Heart left ventricle (tissue), 16 donors: ENCODE measurements around the gene BICD2. TPM values are rescaled to one million over a fixed set of nuclear protein-coding genes. Genes with fewer than 3 reads are reported as not detected.

Experiments used
- ATAC-seq, 4 donors: fragments of 200-7000 bp; cut with Tn5 transposase; one replicate each; pipeline ENCODE4 v1.9.1; 2020 to 2022; ENCODE audit warnings: moderate library complexity in 4 of 4, mild to moderate bottlenecking in 3 of 4, moderate number of reproducible peaks in 1 of 4
- DNase-seq, 5 donors: peaks; one replicate each; pipeline ENCODE4 v3.0.0-alpha.2; 2020
- H3K27ac ChIP-seq, 12 donors: fragments of 200-600 bp; sonication (generic) in 4 of 12; one replicate each; pipeline versions ENCODE4 v1.5.0 to v1.8.0; 2016 to 2022; ENCODE audit warnings: mild to moderate bottlenecking in 2 of 12
- H3K27me3 ChIP-seq, 9 donors: fragments of 200-600 bp; sonication (generic) in 2 of 9; one replicate each; pipeline versions ENCODE4 v1.5.1 to v1.8.0; 2016 to 2022; ENCODE audit warnings: mild to moderate bottlenecking in 3 of 9
- H3K36me3 ChIP-seq, 9 donors: fragments of 200-600 bp; sonication (generic) in 2 of 9; one replicate each; pipeline versions ENCODE4 v1.5.0 to v1.8.0; 2018 to 2022; ENCODE audit warnings: mild to moderate bottlenecking in 2 of 9
- H3K4me1 ChIP-seq, 12 donors: fragments of 200-600 bp; sonication (generic) in 4 of 12; one replicate each; pipeline versions ENCODE4 v1.5.0 to v1.8.0; 2016 to 2022; ENCODE audit warnings: mild to moderate bottlenecking in 3 of 12
- H3K4me3 ChIP-seq, 12 donors: fragments of 200-600 bp; sonication (generic) in 4 of 12; one replicate each; pipeline versions ENCODE4 v1.5.0 to v1.8.0; 2017 to 2022; ENCODE audit warnings: mild to moderate bottlenecking in 9 of 12, moderate library complexity in 4 of 12
- H3K9me3 ChIP-seq, 12 donors: fragments of 200-600 bp; sonication (generic) in 4 of 12; one replicate each; pipeline versions ENCODE4 v1.5.0 to v1.8.0; 2016 to 2022; ENCODE audit warnings: mild to moderate bottlenecking in 1 of 12
- CTCF ChIP-seq, 12 donors: fragments of 200-600 bp; sonication (generic) in 4 of 12; IDR thresholded peaks; one replicate each; pipeline versions ENCODE4 v1.5.0 to v1.8.0; 2018 to 2022; ENCODE audit warnings: antibody characterized with exemption in 12 of 12, mild to moderate bottlenecking in 5 of 12
- POLR2A ChIP-seq, 2 donors: fragments of 450-650 bp; IDR thresholded peaks; one replicate each; pipeline ENCODE4 v1.6.1; 2017; ENCODE audit warnings: antibody characterized with exemption in 2 of 2, mild to moderate bottlenecking in 2 of 2, moderate library complexity in 2 of 2
- WGBS, 4 donors: extraction: QIAGEN DNeasy Blood & Tissue Kit in 2 of 4; methylation state at CpG; one replicate each; pipeline versions ENCODE4 v1.1.5 to v1.1.7; 2013 to 2018; 5-methylcytosine and 5-hydroxymethylcytosine counted together
- intact Hi-C, 10 donors: fragments of 100-400 bp; cut with DNase I; formaldehyde crosslinking; loops; one replicate each; pipeline versions ENCODE4 v1.11.1 to v1.14.2; 2022
- polyA plus RNA-seq, 2 donors: library from polyadenylated mRNA; stranded (reverse); fragments of 200-250 nt; gene quantifications; one replicate each; pipeline ENCODE4 v1.2.3, GENCODE V29; 2013
- total RNA-seq, 9 donors: library from RNA; depleted of rRNA in 2 of 9; stranded (reverse); fragments of >200 nt in 2 of 9; fragmentation: NEBNext Ultra II Directional in 3 of 9; extraction: Animal tissue kit (Norgen Biotek cat#: 25700) in 3 of 9; gene quantifications; one replicate each; pipeline versions ENCODE4 v1.1.0 to v1.2.4, GENCODE V29; 2016 to 2023
- donor health status: ischemic (EF 13 %, LVEDD 7.1; RV severe dilation, severe dysfunction).
- donor health status: healthy with polysubstance abuse.
- donor health status: DM: no; HTN: yes; CAD: no.
- donor health status: DM: no; HTN: no; CAD: no.
- donor health status: ischemic (EF 25% LVEDD 6.9; RV normal size, moderate dysfunction).
- donor health status: ischemic (EF 25% LVEDD 5.7; RV mildly dilated, moderate dysfunction).
- donor health status: healthy.
- donor health status: DM: yes; HTN: yes; CAD: no.
- donor health status: ischemic (EF 35%, LVEDD 5.7; RV mildly dilated, moderate dysfunction).
- donor health status: nonischemic (EF 11% LVEDD 7.7; RV severe dilation, severe dysfunction).
- donor health status: DM: yes; HTN: yes; CAD: no.
- donor health status: PGD.
- donor health status: ischemic (EF 29% LVEDD 5.4; RV normal size, mild dysfunction).
- donor health status: nonischemic (EF 23%, LVEDD 6.1; RV moderate dilation, normal function).

BICD2 gene
- total and polyA plus RNA-seq, 11 donors, result 17.6 to 56.7 (median 35.9) TPM

GRCh38 chr9:92685022-92685421, 79.6 kb downstream of the BICD2 start:
- no peaks in the 10 kb centered on the region for H3K27me3 ChIP-seq
- H3K4me1 ChIP-seq, result no peaks in the 10 kb centered on the region
- H3K4me3 ChIP-seq, result no peak overlapping the region
- peaks cover 0 to 10% (median 2%) of the 10 kb centered on the region in 12 donors for H3K9me3 ChIP-seq
- WGBS, 4 donors, result 82 to 88% (median 86%) methylated on average over 5 of the region's 5 CpGs
- H3K36me3 ChIP-seq, result no peaks in the 10 kb centered on the region
- TF ChIP-seq POLR2A (IDR thresholded peaks at IDR 0.05) (no peak), CTCF (IDR thresholded peaks at IDR 0.05) (no peak)
- DNase-seq (no peak), ATAC-seq (no peak)
- intact Hi-C loops, result no loop called here
- no peak overlapping the region for H3K27ac ChIP-seq

- WGBS, 4 donors, result 92 to 97% (median 95%) methylated on average over 8 of the region's 8 CpGs
- TF ChIP-seq CTCF (IDR thresholded peaks at IDR 0.05) (no peak), POLR2A (IDR thresholded peaks at IDR 0.05) (no peak)
- intact Hi-C loops, result no loop called here
These were observed 82.4 kb downstream of the BICD2 start for GRCh38 chr9:92682269-92682668.

GRCh38 chr9:92680166-92681119, 84.2 kb downstream of the BICD2 start:
- WGBS, 4 donors, result 75 to 85% (median 83%) methylated on average over 7 to 12 of the region's 12 CpGs
- Histone ChIP-seq H3K4me1 (peaks cover 0 to 6% (median 0%) of the 10 kb centered on the region in 12 donors), H3K4me3 (no peak overlapping the region), H3K27me3 (no peaks in the 10 kb centered on the region), H3K27ac (no peak overlapping the region), H3K9me3 (no peaks in the 10 kb centered on the region), H3K36me3 (no peaks in the 10 kb centered on the region)
- intact Hi-C loops, result no loop called here
- ATAC-seq (peak in 1 of 4 donors; percentile 43), DNase-seq (no peak)
- TF ChIP-seq POLR2A (IDR thresholded peaks at IDR 0.05) (no peak), CTCF (IDR thresholded peaks at IDR 0.05) (no peak)

More at GRCh38 chr9:92682269-92682668, 82.4 kb downstream of the BICD2 start:
- ATAC-seq (no peak), DNase-seq (no peak)
- Histone ChIP-seq H3K4me1 (no peaks in the 10 kb centered on the region), H3K36me3 (no peaks in the 10 kb centered on the region), H3K9me3 (no peaks in the 10 kb centered on the region), H3K4me3 (no peak overlapping the region), H3K27ac (no peak overlapping the region), H3K27me3 (no peaks in the 10 kb centered on the region)

- Histone ChIP-seq H3K36me3 (no peaks in the 10 kb centered on the region), H3K4me1 (peaks cover 0 to 6% (median 0%) of the 10 kb centered on the region in 12 donors), H3K9me3 (no peaks in the 10 kb centered on the region), H3K4me3 (no peak overlapping the region), H3K27ac (no peak overlapping the region), H3K27me3 (no peaks in the 10 kb centered on the region)
- 83 to 88% (median 86%) methylated on average over 14 of the region's 14 CpGs for WGBS, 4 donors
- ATAC-seq (peak in 1 of 4 donors; percentile 16), DNase-seq (no peak)
- intact Hi-C loops, result loop anchor here in 1 of 10 donors (10.0 kb wide), 1 partner anchor 85 kb away; the partner anchor contains the start of gene BICD2
- no peak for TF ChIP-seq POLR2A (IDR thresholded peaks at IDR 0.05)
- TF ChIP-seq CTCF (IDR thresholded peaks at IDR 0.05), result no peak
These were observed 85.0 kb downstream of the BICD2 start for GRCh38 chr9:92679413-92680165.
